DOHH2 (cell line): ENCODE data around the gene PPFIA2.

Experiments used
- H3F3A ChIP-seq: fragments of 200-600 bp; sonication (generic), shearing (Covaris generic); 2 replicates; pipeline ENCODE4 v1.6.0; 2016; ENCODE audit warnings: antibody characterized with exemption, mild to moderate bottlenecking; ENCODE audit not compliant: control insufficient read depth, insufficient read depth
- H3K27ac ChIP-seq: fragments of 200-600 bp; sonication (generic); 2 replicates; pipeline ENCODE4 v1.5.1; 2014; ENCODE audit warnings: low read depth, mild to moderate bottlenecking, low read length, moderate library complexity
- H3K27me3 ChIP-seq: fragments of 200-600 bp; sonication (generic); 2 replicates; pipeline ENCODE4 v1.6.1; 2014; ENCODE audit warnings: mild to moderate bottlenecking, low read length, mixed read lengths; ENCODE audit not compliant: control insufficient read depth
- H3K36me3 ChIP-seq: fragments of 200-600 bp; sonication (generic); 2 replicates; pipeline ENCODE4 v1.6.1; 2014; ENCODE audit warnings: mild to moderate bottlenecking, low read length, moderate library complexity, mixed read lengths; ENCODE audit not compliant: control insufficient read depth
- H3K4me1 ChIP-seq: fragments of 200-600 bp; sonication (generic); 2 replicates; pipeline ENCODE4 v1.6.1; 2014; ENCODE audit warnings: mild to moderate bottlenecking, low read length, mixed read lengths; ENCODE audit not compliant: control insufficient read depth
- H3K4me2 ChIP-seq: fragments of 200-600 bp; sonication (generic); 2 replicates; pipeline ENCODE4 v1.6.0; 2014; ENCODE audit warnings: mild to moderate bottlenecking, low read length, moderate library complexity
- H3K4me3 ChIP-seq: fragments of 200-600 bp; sonication (generic); 2 replicates; pipeline ENCODE4 v1.5.1; 2014; ENCODE audit warnings: mild to moderate bottlenecking, low read length, mixed read lengths
- H3K79me2 ChIP-seq: fragments of 200-600 bp; sonication (generic); 2 replicates; pipeline ENCODE4 v1.6.1; 2014; ENCODE audit warnings: mild to moderate bottlenecking, low read length, mixed read lengths; ENCODE audit not compliant: control insufficient read depth
- H3K9me2 ChIP-seq: fragments of 200-600 bp; sonication (generic); replicated peaks from 2 replicates; pipeline ENCODE4 v1.6.1; 2014; ENCODE audit warnings: mild to moderate bottlenecking, low read length, mixed read lengths; ENCODE audit not compliant: control insufficient read depth
- H3K9me3 ChIP-seq: fragments of 200-600 bp; sonication (generic); 2 replicates; pipeline ENCODE4 v1.6.1; 2014; ENCODE audit warnings: antibody characterized with exemption, low read length, mixed read lengths; ENCODE audit not compliant: control insufficient read depth, insufficient read depth
- H4K20me1 ChIP-seq: fragments of 200-600 bp; sonication (generic); 2 replicates; pipeline ENCODE4 v1.6.0; 2014; ENCODE audit warnings: low read depth, mild to moderate bottlenecking, antibody characterized with exemption, low read length, moderate library complexity; ENCODE audit not compliant: control insufficient read depth, insufficient read depth
- CTCF ChIP-seq: fragments of 200-600 bp; sonication (generic); IDR thresholded peaks from one replicate; pipeline ENCODE4 v1.5.1; 2014; ENCODE audit warnings: antibody characterized with exemption, mild to moderate bottlenecking, low read depth, low read length; ENCODE audit not compliant: poor library complexity, severe bottlenecking
- EZH2phosphoT487 ChIP-seq: fragments of 200-600 bp; sonication (generic); IDR thresholded peaks from 2 replicates; pipeline ENCODE4 v1.6.1; 2017; ENCODE audit warnings: borderline replicate concordance, mild to moderate bottlenecking, antibody characterized with exemption, low read length, moderate library complexity, mixed read lengths

PPFIA2 gene

GRCh38 chr12:81546811-81547210, 212.3 kb downstream of the PPFIA2 start:
- H3K9me2 ChIP-seq, result no peaks in the 10 kb centered on the region
- TF ChIP-seq CTCF (no peak), EZH2phosphoT487 (no peak)
- H3K79me2 ChIP-seq, result no peaks in the 10 kb centered on the region
- H3K4me2 ChIP-seq, result no peak overlapping the region
- no peaks in the 10 kb centered on the region for H3K9me3 ChIP-seq
- no peak overlapping the region for H3K27ac ChIP-seq
- H3K27me3 ChIP-seq, result no peaks in the 10 kb centered on the region
- H3K4me3 ChIP-seq, result no peak overlapping the region
- H4K20me1 ChIP-seq, result no peaks in the 10 kb centered on the region
- H3K4me1 ChIP-seq, result no peaks in the 10 kb centered on the region
- H3K36me3 ChIP-seq, result no peaks in the 10 kb centered on the region
- H3F3A ChIP-seq, result no peaks in the 10 kb centered on the region

- H3K4me2 ChIP-seq, result no peak overlapping the region
- no peaks in the 10 kb centered on the region for H3K4me1 ChIP-seq
- no peaks in the 10 kb centered on the region for H3K36me3 ChIP-seq
- H3K4me3 ChIP-seq, result no peak overlapping the region
- H3K9me3 ChIP-seq, result no peaks in the 10 kb centered on the region
- no peaks in the 10 kb centered on the region for H3K27me3 ChIP-seq
- no peaks in the 10 kb centered on the region for H4K20me1 ChIP-seq
- no peaks in the 10 kb centered on the region for H3K79me2 ChIP-seq
- TF ChIP-seq EZH2phosphoT487 (no peak), CTCF (no peak)
- H3K27ac ChIP-seq, result no peak overlapping the region
- H3F3A ChIP-seq, result no peaks in the 10 kb centered on the region
- no peaks in the 10 kb centered on the region for H3K9me2 ChIP-seq
Observed at GRCh38 chr12:81543621-81544139, 215.5 kb downstream of the PPFIA2 start.

GRCh38 chr12:81542065-81543010, 216.8 kb downstream of the PPFIA2 start:
- Histone ChIP-seq H3K4me3 (no peak overlapping the region), H3F3A (no peaks in the 10 kb centered on the region), H3K9me2 (no peaks in the 10 kb centered on the region), H3K36me3 (no peaks in the 10 kb centered on the region), H3K4me2 (no peak overlapping the region), H3K27me3 (no peaks in the 10 kb centered on the region), H3K4me1 (no peaks in the 10 kb centered on the region), H3K9me3 (no peaks in the 10 kb centered on the region), H3K27ac (no peak overlapping the region), H3K79me2 (no peaks in the 10 kb centered on the region), H4K20me1 (no peaks in the 10 kb centered on the region)
- TF ChIP-seq EZH2phosphoT487 (no peak), CTCF (no peak)
